Measurements from ENCODE around the gene GSAP. TPM values are rescaled to one million over a fixed set of nuclear protein-coding genes. Genes with fewer than 3 reads are reported as not detected.

GSAP gene
- total RNA-seq, 1 donor from 2014 or later, result 9.9 TPM

- TF ChIP-seq CTCF (IDR thresholded peaks at IDR 0.05; ENCODE audit: unreplicated experiment), result no peak
- H3K27ac Mint-ChIP-seq, result no peak overlapping the region
- H3K4me3 Mint-ChIP-seq (ENCODE audit: low read depth), result no peak overlapping the region
- H3K27me3 Mint-ChIP-seq, result no peaks in the 10 kb centered on the region
- no peaks in the 10 kb centered on the region for H3K4me1 Mint-ChIP-seq (ENCODE audit: low read depth)
- H3K36me3 Mint-ChIP-seq (ENCODE audit: insufficient read depth), result peaks cover 3% of the 10 kb centered on the region
- no peak for DNase-seq (ENCODE audit: low spot score, unreplicated experiment)
- no peaks in the 10 kb centered on the region for H3K9me3 Mint-ChIP-seq (ENCODE audit: low read depth)
Measured at GRCh38 chr7:77270094-77270480, 146.1 kb downstream of the GSAP start.

- Mint-ChIP-seq H3K4me3 (ENCODE audit: low read depth) (no peak overlapping the region), H3K4me1 (ENCODE audit: low read depth) (no peaks in the 10 kb centered on the region), H3K36me3 (ENCODE audit: insufficient read depth) (peaks cover 1% of the 10 kb centered on the region), H3K27ac (no peak overlapping the region), H3K27me3 (no peaks in the 10 kb centered on the region), H3K9me3 (ENCODE audit: low read depth) (no peaks in the 10 kb centered on the region)
- no peak for DNase-seq (ENCODE audit: low spot score, unreplicated experiment)
- no peak for TF ChIP-seq CTCF (IDR thresholded peaks at IDR 0.05; ENCODE audit: unreplicated experiment)
Measured at GRCh38 chr7:77269360-77270093, 146.6 kb downstream of the GSAP start.

- no peak for TF ChIP-seq CTCF (IDR thresholded peaks at IDR 0.05; ENCODE audit: unreplicated experiment)
- no peak for DNase-seq (ENCODE audit: low spot score, unreplicated experiment)
Measured at GRCh38 chr7:77266291-77266794, 149.8 kb downstream of the GSAP start.

GRCh38 chr7:77265666-77266065 is 150.5 kb downstream of the GSAP start:
- Mint-ChIP-seq H3K27ac (no peak overlapping the region), H3K27me3 (no peaks in the 10 kb centered on the region), H3K36me3 (ENCODE audit: insufficient read depth) (peaks cover 3% of the 10 kb centered on the region), H3K4me1 (ENCODE audit: low read depth) (no peaks in the 10 kb centered on the region), H3K9me3 (ENCODE audit: low read depth) (no peaks in the 10 kb centered on the region), H3K4me3 (ENCODE audit: low read depth) (no peak overlapping the region)
- no peak for DNase-seq (ENCODE audit: low spot score, unreplicated experiment)
- no peak for TF ChIP-seq CTCF (IDR thresholded peaks at IDR 0.05; ENCODE audit: unreplicated experiment)

More at GRCh38 chr7:77266291-77266794, 149.8 kb downstream of the GSAP start:
- H3K27ac Mint-ChIP-seq, result no peak overlapping the region
- no peak overlapping the region for H3K4me3 Mint-ChIP-seq (ENCODE audit: low read depth)
- no peaks in the 10 kb centered on the region for H3K9me3 Mint-ChIP-seq (ENCODE audit: low read depth)
- H3K36me3 Mint-ChIP-seq (ENCODE audit: insufficient read depth), result peaks cover 3% of the 10 kb centered on the region
- H3K4me1 Mint-ChIP-seq (ENCODE audit: low read depth), result no peaks in the 10 kb centered on the region
- H3K27me3 Mint-ChIP-seq, result no peaks in the 10 kb centered on the region

- Mint-ChIP-seq H3K27me3 (no peaks in the 10 kb centered on the region), H3K9me3 (ENCODE audit: low read depth) (no peaks in the 10 kb centered on the region), H3K4me1 (ENCODE audit: low read depth) (no peaks in the 10 kb centered on the region), H3K4me3 (ENCODE audit: low read depth) (no peak overlapping the region), H3K27ac (no peak overlapping the region), H3K36me3 (ENCODE audit: insufficient read depth) (peaks cover 3% of the 10 kb centered on the region)
- no peak for DNase-seq (ENCODE audit: low spot score, unreplicated experiment)
- no peak for TF ChIP-seq CTCF (IDR thresholded peaks at IDR 0.05; ENCODE audit: unreplicated experiment)
Measured at GRCh38 chr7:77262316-77262715, 153.8 kb downstream of the GSAP start.

Other genes with a start within 250 kb of the GSAP start
- not detected in 2 replicates for gene FGL2, start 216.5 kb downstream of the GSAP start, total RNA-seq
- gene PTPN12, start 120.9 kb upstream of the GSAP start, total RNA-seq, result 131 and 140 TPM in 2 replicates

Data from progenitor cell of endocrine pancreas (in vitro differentiated cells).